Type B pancreatic cell (in vitro differentiated cells): ENCODE measurements around the gene CDC34. TPM values are rescaled to one million over a fixed set of nuclear protein-coding genes. Genes with fewer than 3 reads are reported as not detected.

Experiments
- DNase-seq: peaks from one replicate; pipeline ENCODE4 v3.0.0; 2021; ENCODE audit warnings: mixed read lengths; ENCODE audit not compliant: unreplicated experiment; ENCODE audit errors: extremely low spot score
- H3K27ac Mint-ChIP-seq: 2 replicates; pipeline ENCODE4 v1.8.0; 2021; ENCODE audit warnings: mild to moderate bottlenecking, mixed read lengths
- H3K27me3 Mint-ChIP-seq: 2 replicates; pipeline ENCODE4 v1.8.0; 2021; ENCODE audit warnings: mixed read lengths
- H3K36me3 Mint-ChIP-seq: 2 replicates; pipeline ENCODE4 v1.8.0; 2021; ENCODE audit warnings: mixed read lengths
- H3K4me1 Mint-ChIP-seq: one replicate; pipeline ENCODE4 v1.8.0; 2021; ENCODE audit warnings: mixed read lengths; ENCODE audit not compliant: unreplicated experiment
- H3K4me3 Mint-ChIP-seq: 2 replicates; pipeline ENCODE4 v1.8.0; 2021; ENCODE audit warnings: mild to moderate bottlenecking, mixed read lengths
- H3K9me3 Mint-ChIP-seq: 2 replicates; pipeline ENCODE4 v1.8.0; 2021; ENCODE audit warnings: mixed read lengths
- total RNA-seq: library from RNA; stranded (reverse); gene quantifications from 2 replicates; pipeline ENCODE4 v1.2.1, GENCODE V29; 2021; ENCODE audit warnings: low replicate concordance
- TF ChIP-seq, protein P1 (sequence below): fragments of 200-600 bp; sonication (generic); conservative IDR thresholded peaks from 2 replicates; pipeline ENCODE4 v1.5.0; 2021; ENCODE audit warnings: antibody characterized with exemption, mild to moderate bottlenecking

CDC34 gene
- total RNA-seq, 1 donor from 2014 or later, result 95.0 TPM

DNA sequence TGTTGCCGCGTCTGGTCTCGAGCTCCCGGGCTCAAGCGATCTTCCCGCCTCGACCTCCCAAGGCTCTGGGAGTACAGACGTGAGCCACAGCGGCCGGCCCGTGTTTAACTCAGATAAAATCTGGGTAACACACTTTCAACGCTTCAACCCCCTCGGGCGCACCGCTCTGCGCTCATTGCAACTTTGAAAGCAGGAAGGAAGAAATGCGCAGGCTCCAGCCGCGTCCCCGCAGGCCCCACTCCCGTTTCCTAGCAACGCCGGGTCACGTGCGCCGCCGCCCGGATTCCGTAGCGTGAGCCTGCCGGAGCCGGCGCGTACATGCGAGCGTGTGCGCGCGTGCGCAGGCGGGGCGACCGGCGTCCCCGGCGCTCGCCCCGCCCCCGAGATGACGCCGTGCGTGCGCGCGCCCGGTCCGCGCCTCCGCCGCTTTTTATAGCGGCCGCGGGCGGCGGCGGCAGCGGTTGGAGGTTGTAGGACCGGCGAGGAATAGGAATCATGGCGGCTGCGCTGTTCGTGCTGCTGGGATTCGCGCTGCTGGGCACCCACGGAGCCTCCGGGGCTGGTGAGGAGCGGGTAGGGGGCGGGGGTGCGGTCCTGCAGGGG, 40.7 kb downstream of the CDC34 start, which contains the start of gene BSG:
Gene BSG, plus strand, starts transcription at position 457 of the 603 bp plus-strand sequence. Its CDS starts 39 bp downstream, at position 496.
- Mint-ChIP-seq H3K4me3 (peak within 1 kb of the TSS; percentile 96), H3K27me3 (peaks cover 10% of the 10 kb centered on the region), H3K27ac (peak within 1 kb of the TSS; percentile 98), H3K36me3 (peaks cover 3% of the 10 kb centered on the region), H3K4me1 (peaks cover 30% of the 10 kb centered on the region), H3K9me3 (no peaks in the 10 kb centered on the region)
- peak; percentile 99 for DNase-seq
- TF ChIP-seq, protein P1, sequence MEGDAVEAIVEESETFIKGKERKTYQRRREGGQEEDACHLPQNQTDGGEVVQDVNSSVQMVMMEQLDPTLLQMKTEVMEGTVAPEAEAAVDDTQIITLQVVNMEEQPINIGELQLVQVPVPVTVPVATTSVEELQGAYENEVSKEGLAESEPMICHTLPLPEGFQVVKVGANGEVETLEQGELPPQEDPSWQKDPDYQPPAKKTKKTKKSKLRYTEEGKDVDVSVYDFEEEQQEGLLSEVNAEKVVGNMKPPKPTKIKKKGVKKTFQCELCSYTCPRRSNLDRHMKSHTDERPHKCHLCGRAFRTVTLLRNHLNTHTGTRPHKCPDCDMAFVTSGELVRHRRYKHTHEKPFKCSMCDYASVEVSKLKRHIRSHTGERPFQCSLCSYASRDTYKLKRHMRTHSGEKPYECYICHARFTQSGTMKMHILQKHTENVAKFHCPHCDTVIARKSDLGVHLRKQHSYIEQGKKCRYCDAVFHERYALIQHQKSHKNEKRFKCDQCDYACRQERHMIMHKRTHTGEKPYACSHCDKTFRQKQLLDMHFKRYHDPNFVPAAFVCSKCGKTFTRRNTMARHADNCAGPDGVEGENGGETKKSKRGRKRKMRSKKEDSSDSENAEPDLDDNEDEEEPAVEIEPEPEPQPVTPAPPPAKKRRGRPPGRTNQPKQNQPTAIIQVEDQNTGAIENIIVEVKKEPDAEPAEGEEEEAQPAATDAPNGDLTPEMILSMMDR, result no peak

GRCh38 chr19:572743-573518, 41.4 kb downstream of the CDC34 start:
- Mint-ChIP-seq H3K27ac (peak overlapping the region; percentile 98), H3K4me3 (peak overlapping the region; percentile 91), H3K36me3 (peaks cover 3% of the 10 kb centered on the region), H3K27me3 (peaks cover 10% of the 10 kb centered on the region), H3K4me1 (peaks cover 30% of the 10 kb centered on the region), H3K9me3 (no peaks in the 10 kb centered on the region)
- no peak for DNase-seq
- TF ChIP-seq, protein P1, result no peak

- H3K36me3 Mint-ChIP-seq, result peaks cover 3% of the 10 kb centered on the region
- H3K9me3 Mint-ChIP-seq, result no peaks in the 10 kb centered on the region
- DNase-seq, result no peak
- H3K4me3 Mint-ChIP-seq, result peak overlapping the region; percentile 90
- H3K4me1 Mint-ChIP-seq, result peaks cover 30% of the 10 kb centered on the region
- peaks cover 10% of the 10 kb centered on the region for H3K27me3 Mint-ChIP-seq
- H3K27ac Mint-ChIP-seq, result peak overlapping the region; percentile 82
- TF ChIP-seq, protein P1, result no peak
Observed at GRCh38 chr19:573519-573825, 41.9 kb downstream of the CDC34 start.

DNA sequence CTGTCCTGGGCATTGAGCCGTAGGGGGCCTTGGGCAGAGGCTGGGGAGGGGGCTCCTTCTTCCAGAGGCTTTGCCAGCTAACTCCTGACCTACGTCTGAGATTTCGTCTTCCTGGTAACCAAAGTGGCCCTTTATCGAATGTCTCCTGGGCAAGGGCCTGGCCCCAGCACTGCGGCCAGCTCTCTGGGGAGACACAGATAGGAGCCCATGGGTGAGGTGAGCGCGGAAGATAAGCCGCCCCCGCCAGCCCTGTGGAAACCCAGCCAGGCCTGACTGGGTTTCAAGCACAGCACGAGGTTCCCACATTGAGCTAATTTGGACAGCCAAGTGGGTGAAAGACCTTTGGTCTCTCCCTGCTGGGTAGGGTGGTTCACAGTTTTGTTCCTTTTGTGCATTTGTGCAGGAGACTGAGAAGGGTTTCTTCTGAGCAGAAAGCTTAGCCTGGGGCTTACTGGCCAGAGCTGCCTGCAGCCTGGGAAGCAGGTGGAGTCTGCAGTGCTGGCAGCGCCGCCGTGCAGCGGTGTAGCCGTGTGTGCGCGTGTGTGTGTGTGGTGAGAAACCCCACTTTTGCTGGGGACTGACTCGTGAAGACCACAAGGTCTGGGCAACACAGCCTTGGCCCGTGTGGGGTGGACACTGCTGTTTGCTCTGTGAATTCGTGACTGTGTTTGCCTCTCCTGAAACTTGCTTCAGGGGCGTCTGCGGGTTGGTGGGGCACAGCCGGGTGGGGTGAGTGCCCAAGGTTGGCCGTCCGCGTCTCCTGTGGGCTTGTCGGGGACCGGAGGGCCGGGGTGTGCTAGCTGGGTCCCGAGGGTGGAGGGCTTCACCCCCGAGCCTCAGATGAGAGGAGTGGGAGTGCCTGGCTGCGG, 43.3 kb downstream of the CDC34 start:
- Mint-ChIP-seq H3K27ac (peak overlapping the region; percentile 86), H3K4me3 (peak overlapping the region; percentile 90), H3K36me3 (peaks cover 3% of the 10 kb centered on the region), H3K4me1 (peaks cover 25% of the 10 kb centered on the region), H3K9me3 (no peaks in the 10 kb centered on the region), H3K27me3 (peaks cover 7% of the 10 kb centered on the region)
- TF ChIP-seq, protein P1, result no peak
- DNase-seq, result no peak
